GM21786 (cell line): ENCODE measurements around the gene PER2.
"Not testable (repeated sequence)": the region's sequence is repeated elsewhere in the genome, so short reads cannot be mapped to it uniquely, and the experiment has no call there.

Source experiments
- ATAC-seq: cut with Tn5 transposase; IDR thresholded peaks from one replicate; pipeline ENCODE4 v1.9.1; 2021; ENCODE audit not compliant: unreplicated experiment

PER2 gene, protein sequence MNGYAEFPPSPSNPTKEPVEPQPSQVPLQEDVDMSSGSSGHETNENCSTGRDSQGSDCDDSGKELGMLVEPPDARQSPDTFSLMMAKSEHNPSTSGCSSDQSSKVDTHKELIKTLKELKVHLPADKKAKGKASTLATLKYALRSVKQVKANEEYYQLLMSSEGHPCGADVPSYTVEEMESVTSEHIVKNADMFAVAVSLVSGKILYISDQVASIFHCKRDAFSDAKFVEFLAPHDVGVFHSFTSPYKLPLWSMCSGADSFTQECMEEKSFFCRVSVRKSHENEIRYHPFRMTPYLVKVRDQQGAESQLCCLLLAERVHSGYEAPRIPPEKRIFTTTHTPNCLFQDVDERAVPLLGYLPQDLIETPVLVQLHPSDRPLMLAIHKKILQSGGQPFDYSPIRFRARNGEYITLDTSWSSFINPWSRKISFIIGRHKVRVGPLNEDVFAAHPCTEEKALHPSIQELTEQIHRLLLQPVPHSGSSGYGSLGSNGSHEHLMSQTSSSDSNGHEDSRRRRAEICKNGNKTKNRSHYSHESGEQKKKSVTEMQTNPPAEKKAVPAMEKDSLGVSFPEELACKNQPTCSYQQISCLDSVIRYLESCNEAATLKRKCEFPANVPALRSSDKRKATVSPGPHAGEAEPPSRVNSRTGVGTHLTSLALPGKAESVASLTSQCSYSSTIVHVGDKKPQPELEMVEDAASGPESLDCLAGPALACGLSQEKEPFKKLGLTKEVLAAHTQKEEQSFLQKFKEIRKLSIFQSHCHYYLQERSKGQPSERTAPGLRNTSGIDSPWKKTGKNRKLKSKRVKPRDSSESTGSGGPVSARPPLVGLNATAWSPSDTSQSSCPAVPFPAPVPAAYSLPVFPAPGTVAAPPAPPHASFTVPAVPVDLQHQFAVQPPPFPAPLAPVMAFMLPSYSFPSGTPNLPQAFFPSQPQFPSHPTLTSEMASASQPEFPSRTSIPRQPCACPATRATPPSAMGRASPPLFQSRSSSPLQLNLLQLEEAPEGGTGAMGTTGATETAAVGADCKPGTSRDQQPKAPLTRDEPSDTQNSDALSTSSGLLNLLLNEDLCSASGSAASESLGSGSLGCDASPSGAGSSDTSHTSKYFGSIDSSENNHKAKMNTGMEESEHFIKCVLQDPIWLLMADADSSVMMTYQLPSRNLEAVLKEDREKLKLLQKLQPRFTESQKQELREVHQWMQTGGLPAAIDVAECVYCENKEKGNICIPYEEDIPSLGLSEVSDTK (N-terminal part only)

DNA sequence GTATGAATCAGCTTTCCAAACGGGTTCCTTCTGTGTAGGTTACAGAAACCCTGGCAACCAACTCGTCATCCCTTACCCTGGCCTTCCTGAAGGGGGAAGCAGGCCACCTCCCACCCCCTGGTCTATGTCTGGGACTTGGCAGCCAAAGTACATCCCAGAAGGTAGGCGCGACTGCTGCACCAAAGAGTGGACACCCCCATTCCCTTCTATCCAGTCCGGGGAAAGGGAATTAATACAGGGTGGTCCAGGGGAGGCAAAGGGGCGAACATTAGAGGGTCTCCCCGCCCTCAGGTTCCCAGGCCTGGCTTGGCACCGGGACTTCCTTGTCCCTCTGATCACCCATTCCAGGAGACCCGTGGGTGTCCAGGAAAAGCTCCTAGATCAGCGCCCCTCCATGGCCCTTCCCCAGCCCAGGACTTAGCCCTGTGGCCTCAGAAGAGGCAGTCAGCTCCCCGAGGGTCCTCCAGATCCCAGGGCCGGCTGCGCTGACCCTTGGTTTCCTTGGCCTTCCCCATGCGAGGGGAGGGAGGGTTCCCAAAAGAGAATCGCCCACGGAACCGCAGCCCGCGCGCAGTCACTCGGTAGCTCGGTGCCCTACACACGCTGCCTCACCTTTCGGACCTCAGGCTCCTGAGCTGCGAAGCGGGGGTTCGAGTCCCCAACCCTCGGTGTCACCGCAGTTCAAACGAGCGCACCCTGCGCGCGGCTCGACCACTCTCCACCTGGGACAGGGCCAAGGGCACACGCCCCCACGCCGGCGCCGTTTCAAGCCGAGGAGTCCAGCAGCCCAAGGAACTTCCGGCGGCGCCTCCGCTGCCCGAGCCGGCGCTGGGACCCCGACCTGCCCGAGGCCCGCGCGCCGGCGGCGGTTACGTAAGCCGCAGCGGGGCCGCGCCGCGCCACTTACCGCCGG lies at the start of gene PER2:
TSS of gene PER2 (minus strand) at position 874 of the 913 bp plus-strand sequence. CDS start 10,674 bp downstream, outside the sequence.
- ATAC-seq: peak; percentile 33

- ATAC-seq: no peak
Measured at GRCh38 chr2:238337846-238338245, 49.4 kb upstream of the PER2 start.

- no peak for ATAC-seq
Measured at GRCh38 chr2:238336793-238337444, 48.5 kb upstream of the PER2 start.

DNA sequence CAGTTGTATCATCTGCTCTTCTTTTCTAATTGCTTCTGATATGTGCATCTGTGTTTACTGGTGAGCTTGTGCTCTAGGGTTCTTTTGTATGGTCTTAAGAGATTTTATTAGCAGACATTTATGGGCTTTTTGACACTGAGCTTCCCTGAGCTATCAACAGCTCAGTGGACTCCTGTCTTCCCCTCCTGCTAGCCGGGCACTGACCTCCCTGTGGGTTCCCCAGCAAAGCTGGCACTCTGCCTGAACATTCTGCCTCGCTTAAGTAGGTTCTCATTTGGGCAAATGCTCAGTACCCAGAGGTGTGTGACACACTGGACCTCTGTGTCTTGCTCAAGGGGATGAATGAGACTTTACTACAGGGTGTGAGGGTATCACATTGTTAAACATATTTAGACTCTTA lies 47.7 kb upstream of the PER2 start:
- no peak for ATAC-seq

DNA sequence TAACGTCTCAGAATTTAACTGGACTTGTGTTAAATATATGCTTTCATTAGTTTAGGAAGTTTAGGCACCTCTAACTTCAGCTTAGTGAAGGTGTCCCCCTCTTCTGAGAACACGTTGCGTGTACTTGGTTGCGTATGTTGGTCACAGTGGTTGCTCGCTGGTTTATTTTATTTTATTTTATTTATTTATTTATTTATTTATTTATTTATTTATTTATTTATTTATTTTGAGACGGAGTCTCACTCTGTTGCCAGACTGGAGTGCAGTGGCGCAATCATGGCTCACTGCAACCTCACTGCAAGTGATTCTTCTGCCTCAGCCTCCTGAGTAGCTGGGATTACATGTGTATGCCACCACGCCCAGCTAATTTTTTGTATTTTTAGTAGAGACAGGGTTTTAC lies 47.2 kb upstream of the PER2 start:
- not testable (repeated sequence) for ATAC-seq

DNA sequence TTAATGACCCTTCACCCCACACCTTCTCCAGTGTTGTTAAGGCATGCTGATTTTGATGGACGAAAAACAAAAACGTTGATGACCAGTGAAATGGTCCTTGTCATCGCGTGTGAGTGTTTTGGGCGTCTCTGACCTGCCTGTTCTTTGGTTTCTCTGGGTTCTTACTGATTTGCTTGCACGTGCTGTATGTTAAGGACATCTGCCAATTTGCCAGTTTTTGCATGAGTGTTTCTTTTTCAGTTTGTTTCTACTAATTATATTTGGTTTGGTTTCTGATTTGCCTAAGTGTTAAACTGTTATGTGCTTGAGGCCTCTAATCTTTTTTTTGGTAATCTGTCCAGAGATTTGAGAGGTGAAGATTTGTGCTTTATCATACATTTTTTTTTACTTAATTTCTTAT lies 46.5 kb upstream of the PER2 start:
- no peak for ATAC-seq

- ATAC-seq: no peak
Measured at GRCh38 chr2:238331916-238332315, 43.5 kb upstream of the PER2 start.

GRCh38 chr2:238330391-238330790 lies 42.0 kb upstream of the PER2 start:
- ATAC-seq: no peak

- no peak for ATAC-seq
Measured at GRCh38 chr2:238327751-238328150, 39.3 kb upstream of the PER2 start.

- ATAC-seq: no peak
Measured at GRCh38 chr2:238326801-238327365, 38.5 kb upstream of the PER2 start.

- ATAC-seq: no peak
Measured at GRCh38 chr2:238325694-238326093, 37.3 kb upstream of the PER2 start.

- not testable (repeated sequence) for ATAC-seq
Measured at GRCh38 chr2:238324248-238324647, 35.8 kb upstream of the PER2 start.

- ATAC-seq: no peak
Measured at GRCh38 chr2:238322001-238322411, 33.6 kb upstream of the PER2 start.

GRCh38 chr2:238321467-238321866 lies 33.1 kb upstream of the PER2 start:
- no peak for ATAC-seq

GRCh38 chr2:238320648-238321281 lies 32.4 kb upstream of the PER2 start:
- peak; percentile 22 for ATAC-seq

DNA sequence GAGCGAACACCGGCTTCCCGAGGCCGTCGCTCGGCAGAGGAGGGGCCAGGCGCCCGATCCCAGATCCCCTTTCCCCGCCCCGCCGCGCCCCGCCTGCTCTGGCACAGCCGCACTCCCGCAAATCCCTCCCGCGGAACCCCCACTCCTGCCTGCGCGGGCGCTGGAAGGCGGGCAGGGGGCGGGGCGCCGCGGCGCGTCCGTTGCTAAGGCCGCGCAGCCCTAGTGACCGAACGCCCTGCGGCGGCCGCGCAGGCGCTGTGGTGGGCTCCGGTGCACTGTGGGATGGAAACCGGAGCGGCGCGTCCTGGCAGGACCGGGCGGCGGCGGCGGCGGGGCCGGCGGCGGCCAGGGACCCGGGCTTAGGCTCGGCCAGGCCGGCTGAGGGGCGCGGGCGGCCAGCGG lies 31.8 kb upstream of the PER2 start, which contains the start of gene TRAF3IP1:
TSS of gene TRAF3IP1 (plus strand) at position 273 of the 402 bp plus-strand sequence. CDS start 145 bp downstream, outside the sequence.
- ATAC-seq: peak; percentile 94

- no peak for ATAC-seq
Measured at GRCh38 chr2:238315031-238315595, 26.7 kb upstream of the PER2 start.

GRCh38 chr2:238314576-238314975 lies 26.2 kb upstream of the PER2 start:
- no peak for ATAC-seq
